ENCODE data around the gene TSPEAR.

TSPEAR gene

GRCh38 chr21:44718093-44718492 lies 6.7 kb upstream of the TSPEAR start:
- no peak for DNase-seq

- DNase-seq, result no peak
Measured at GRCh38 chr21:44716984-44717383, 5.6 kb upstream of the TSPEAR start.

GRCh38 chr21:44714905-44715304 lies 3.5 kb upstream of the TSPEAR start:
- no peak for DNase-seq

GRCh38 chr21:44713846-44714245 lies 2.5 kb upstream of the TSPEAR start:
- DNase-seq, result no peak

GRCh38 chr21:44713130-44713529 lies 1.8 kb upstream of the TSPEAR start:
- no peak for DNase-seq

GRCh38 chr21:44712203-44713028 lies 1.0 kb upstream of the TSPEAR start:
- no peak for DNase-seq

- no peak for DNase-seq
Measured at GRCh38 chr21:44710756-44711326, 531 bp downstream of the TSPEAR start.

GRCh38 chr21:44710294-44710665 lies 1.1 kb downstream of the TSPEAR start:
- DNase-seq, result no peak

- DNase-seq, result no peak
Measured at GRCh38 chr21:44709426-44710293, 1.7 kb downstream of the TSPEAR start.

- DNase-seq, result no peak
Measured at GRCh38 chr21:44708866-44709425, 2.4 kb downstream of the TSPEAR start.

- DNase-seq, result no peak
Measured at GRCh38 chr21:44708213-44708865, 3.0 kb downstream of the TSPEAR start.

GRCh38 chr21:44706706-44707581 lies 4.4 kb downstream of the TSPEAR start:
- DNase-seq, result no peak

- DNase-seq, result no peak
Measured at GRCh38 chr21:44706026-44706705, 5.2 kb downstream of the TSPEAR start.

GRCh38 chr21:44704636-44705001 lies 6.8 kb downstream of the TSPEAR start:
- no peak for DNase-seq

GRCh38 chr21:44703731-44704635 lies 7.4 kb downstream of the TSPEAR start:
- DNase-seq, result no peak

GRCh38 chr21:44702973-44703730 lies 8.2 kb downstream of the TSPEAR start:
- no peak for DNase-seq

GRCh38 chr21:44702111-44702972 lies 9.0 kb downstream of the TSPEAR start:
- no peak for DNase-seq

- DNase-seq, result no peak
Measured at GRCh38 chr21:44701541-44701940, 9.8 kb downstream of the TSPEAR start.
